Measurements from ENCODE around the gene PLD4.
"Not testable (repeated sequence)": the region's sequence is repeated elsewhere in the genome, so short reads cannot be mapped to it uniquely, and the experiment has no call there.

PLD4 gene

GRCh38 chr14:104948736-104949031 lies 24.0 kb downstream of the PLD4 start:
- Histone ChIP-seq H3K27ac (replicated peaks) (no peak overlapping the region), H3K4me3 (replicated peaks; ENCODE audit: insufficient read depth, low read length) (no peak overlapping the region), H3K27me3 (ENCODE audit: insufficient read depth, poor library complexity, severe bottlenecking) (no peaks in the 10 kb centered on the region)
- TF ChIP-seq REST (IDR thresholded peaks at IDR 0.05; ENCODE audit: insufficient replicate concordance, low read depth) = no peak
- TF ChIP-seq SPI1 (IDR thresholded peaks at IDR 0.05; ENCODE audit: borderline replicate concordance, low read depth) = no peak
- TF ChIP-seq GABPA (IDR thresholded peaks at IDR 0.05; ENCODE audit: low read depth) = no peak
- no peak for TF ChIP-seq POLR2AphosphoS5 (IDR thresholded peaks at IDR 0.05; ENCODE audit: low read depth)
- no peak for TF ChIP-seq CTCF (IDR thresholded peaks at IDR 0.05; ENCODE audit: insufficient read depth, low read length)
- DNase-seq (ENCODE audit: low read depth in 1 of 2, low spot score in 1 of 2) = no peak

GRCh38 chr14:104949406-104949955 lies 24.8 kb downstream of the PLD4 start:
- H3K4me3 ChIP-seq (replicated peaks; ENCODE audit: insufficient read depth, low read length); H3K27me3 ChIP-seq (ENCODE audit: insufficient read depth, poor library complexity, severe bottlenecking); DNase-seq (ENCODE audit: low read depth in 1 of 2, low spot score in 1 of 2); H3K27ac ChIP-seq (replicated peaks): not testable (repeated sequence)

GRCh38 chr14:104950021-104950420 lies 25.3 kb downstream of the PLD4 start:
- H3K4me3 ChIP-seq (replicated peaks; ENCODE audit: insufficient read depth, low read length) = no peak overlapping the region
- H3K27me3 ChIP-seq (ENCODE audit: insufficient read depth, poor library complexity, severe bottlenecking) = no peaks in the 10 kb centered on the region
- TF ChIP-seq CTCF (IDR thresholded peaks at IDR 0.05; ENCODE audit: insufficient read depth, low read length) = no peak
- TF ChIP-seq REST (IDR thresholded peaks at IDR 0.05; ENCODE audit: insufficient replicate concordance, low read depth) = no peak
- TF ChIP-seq POLR2AphosphoS5 (IDR thresholded peaks at IDR 0.05; ENCODE audit: low read depth) = no peak
- no peak for TF ChIP-seq GABPA (IDR thresholded peaks at IDR 0.05; ENCODE audit: low read depth)
- TF ChIP-seq SPI1 (IDR thresholded peaks at IDR 0.05; ENCODE audit: borderline replicate concordance, low read depth) = no peak
- no peak overlapping the region for H3K27ac ChIP-seq (replicated peaks)
- no peak for DNase-seq (ENCODE audit: low read depth in 1 of 2, low spot score in 1 of 2)

- not testable (repeated sequence) for H3K27me3 ChIP-seq (ENCODE audit: insufficient read depth, poor library complexity, severe bottlenecking); H3K27ac ChIP-seq (replicated peaks); H3K4me3 ChIP-seq (replicated peaks; ENCODE audit: insufficient read depth, low read length); DNase-seq (ENCODE audit: low read depth in 1 of 2, low spot score in 1 of 2)
Observed at GRCh38 chr14:104950701-104951100, 26.0 kb downstream of the PLD4 start.

GRCh38 chr14:104951863-104952657 lies 27.4 kb downstream of the PLD4 start:
- H3K27me3 ChIP-seq (ENCODE audit: insufficient read depth, poor library complexity, severe bottlenecking); H3K27ac ChIP-seq (replicated peaks); H3K4me3 ChIP-seq (replicated peaks; ENCODE audit: insufficient read depth, low read length); DNase-seq (ENCODE audit: low read depth in 1 of 2, low spot score in 1 of 2): not testable (repeated sequence)
